Adrenal gland (tissue), 5 donors: ENCODE data around the gene AMT.

Source experiments
- CTCF ChIP-seq, 6 experiments: fragments of 450-650 bp in 4 of 6; fragments of 200-600 bp in 2 of 6; sonication (generic) in 1 of 6; IDR thresholded peaks; 1 replicate in 5 of 6; 2 replicates in 1 of 6; pipeline versions ENCODE4 v1.5.1 to v1.8.0; 2016 to 2021; ENCODE audit warnings: antibody characterized with exemption in 6 of 6, mild to moderate bottlenecking in 2 of 6, moderate library complexity in 1 of 6
- POLR2A ChIP-seq, 2 donors: fragments of 450-650 bp; IDR thresholded peaks; one replicate each; pipeline ENCODE4 v1.6.1; 2017; ENCODE audit warnings: antibody characterized with exemption in 2 of 2, mild to moderate bottlenecking in 2 of 2, moderate library complexity in 1 of 2
- donor health status: DM: no; HTN: no; CAD: no.

- TF ChIP-seq POLR2A (IDR thresholded peaks at IDR 0.05) (no peak), CTCF (IDR thresholded peaks at IDR 0.05) (no peak)
Observed at GRCh38 chr3:49414753-49415152, 7.5 kb downstream of the AMT start.
